KOPT-K1 (cell line): Measurements from ENCODE around the gene VAMP8.
A peak's percentile ranks its signal among the peaks of the same experiment; 100 is the strongest.

ENCODE experiments used
- H3K27ac ChIP-seq: fragments of 200-600 bp; sonication (generic); 2 replicates; pipeline ENCODE4 v1.5.1; 2016; ENCODE audit warnings: antibody characterized with exemption, mild to moderate bottlenecking, low read depth, low read length; ENCODE audit not compliant: poor library complexity, severe bottlenecking
- H3K36me3 ChIP-seq: fragments of 200-600 bp; sonication (generic); 2 replicates; pipeline ENCODE4 v1.5.1; 2017; ENCODE audit warnings: antibody characterized with exemption, mild to moderate bottlenecking, low read length, moderate library complexity; ENCODE audit not compliant: insufficient read depth
- H3K9me3 ChIP-seq: fragments of 200-600 bp; sonication (generic); 2 replicates; pipeline ENCODE4 v1.5.1; 2017; ENCODE audit warnings: antibody characterized with exemption, low read length, mild to moderate bottlenecking; ENCODE audit not compliant: insufficient read depth, poor library complexity, severe bottlenecking

The VAMP8 gene

GRCh38 chr2:85577386-85578242, at the start of gene VAMP8:
Gene VAMP8, plus strand, starts transcription at chr2:85577586. Its CDS starts 61 bp downstream, at chr2:85577647.
- Histone ChIP-seq H3K27ac (peak within 1 kb of the TSS; percentile 52), H3K36me3 (no peaks in the 10 kb centered on the region), H3K9me3 (no peaks in the 10 kb centered on the region)

- Histone ChIP-seq H3K27ac (no peak overlapping the region), H3K36me3 (no peaks in the 10 kb centered on the region), H3K9me3 (no peaks in the 10 kb centered on the region)
Observed at GRCh38 chr2:85527787-85528186, 49.6 kb upstream of the VAMP8 start.

- no peak overlapping the region for H3K27ac ChIP-seq
- H3K9me3 ChIP-seq, result no peaks in the 10 kb centered on the region
- no peaks in the 10 kb centered on the region for H3K36me3 ChIP-seq
Observed at GRCh38 chr2:85528355-85528754, 49.0 kb upstream of the VAMP8 start.

GRCh38 chr2:85529809-85530208, 47.6 kb upstream of the VAMP8 start:
- H3K27ac ChIP-seq, result no peak overlapping the region
- no peaks in the 10 kb centered on the region for H3K9me3 ChIP-seq
- no peaks in the 10 kb centered on the region for H3K36me3 ChIP-seq

GRCh38 chr2:85531589-85531988, 45.8 kb upstream of the VAMP8 start:
- no peak overlapping the region for H3K27ac ChIP-seq
- no peaks in the 10 kb centered on the region for H3K36me3 ChIP-seq
- H3K9me3 ChIP-seq, result no peaks in the 10 kb centered on the region

- H3K36me3 ChIP-seq, result no peaks in the 10 kb centered on the region
- no peak overlapping the region for H3K27ac ChIP-seq
- H3K9me3 ChIP-seq, result no peaks in the 10 kb centered on the region
Observed at GRCh38 chr2:85534099-85534498, 43.3 kb upstream of the VAMP8 start.

- Histone ChIP-seq H3K36me3 (peaks cover 2% of the 10 kb centered on the region), H3K27ac (no peak overlapping the region)
Observed at GRCh38 chr2:85534881-85535280, 42.5 kb upstream of the VAMP8 start.

GRCh38 chr2:85536479-85536878, 40.9 kb upstream of the VAMP8 start:
- H3K27ac ChIP-seq, result no peak overlapping the region
- H3K36me3 ChIP-seq, result peaks cover 18% of the 10 kb centered on the region
- H3K9me3 ChIP-seq, result no peaks in the 10 kb centered on the region

More at GRCh38 chr2:85534881-85535280, 42.5 kb upstream of the VAMP8 start:
- H3K9me3 ChIP-seq, result no peaks in the 10 kb centered on the region

- peak overlapping the region; percentile 98 for H3K27ac ChIP-seq
- peaks cover 32% of the 10 kb centered on the region for H3K36me3 ChIP-seq
- no peaks in the 10 kb centered on the region for H3K9me3 ChIP-seq
Observed at GRCh38 chr2:85537600-85538506, 39.5 kb upstream of the VAMP8 start.

GRCh38 chr2:85538507-85539360, 38.7 kb upstream of the VAMP8 start, which contains the start of gene MAT2A:
Gene MAT2A, plus strand, starts transcription at chr2:85539168. Its CDS starts 120 bp downstream, at chr2:85539288.
- peak within 1 kb of the TSS; percentile 98 for H3K27ac ChIP-seq
- no peaks in the 10 kb centered on the region for H3K9me3 ChIP-seq
- H3K36me3 ChIP-seq, result peaks cover 41% of the 10 kb centered on the region

- peaks cover 49% of the 10 kb centered on the region for H3K36me3 ChIP-seq
- H3K27ac ChIP-seq, result peak overlapping the region; percentile 98
- no peaks in the 10 kb centered on the region for H3K9me3 ChIP-seq
Observed at GRCh38 chr2:85539361-85540132, 37.8 kb upstream of the VAMP8 start.

GRCh38 chr2:85540133-85540648, 37.2 kb upstream of the VAMP8 start:
- H3K27ac ChIP-seq, result peak overlapping the region; percentile 98
- H3K36me3 ChIP-seq, result peaks cover 56% of the 10 kb centered on the region
- no peaks in the 10 kb centered on the region for H3K9me3 ChIP-seq

- Histone ChIP-seq H3K36me3 (peaks cover 66% of the 10 kb centered on the region), H3K27ac (peak overlapping the region; percentile 98)
Observed at GRCh38 chr2:85541262-85541661, 36.1 kb upstream of the VAMP8 start.

More at GRCh38 chr2:85541262-85541661, 36.1 kb upstream of the VAMP8 start:
- H3K9me3 ChIP-seq, result no peaks in the 10 kb centered on the region
